Heart left ventricle (tissue), 16 donors: ENCODE measurements around the gene ABCA1. TPM values are rescaled to one million over a fixed set of nuclear protein-coding genes. Genes with fewer than 3 reads are reported as not detected.
A peak's percentile ranks its signal among the peaks of the same experiment; 100 is the strongest.

ENCODE experiments used
- ATAC-seq, 4 donors: fragments of 200-7000 bp; cut with Tn5 transposase; one replicate each; pipeline ENCODE4 v1.9.1; 2020 to 2022; ENCODE audit warnings: moderate library complexity in 4 of 4, mild to moderate bottlenecking in 3 of 4, moderate number of reproducible peaks in 1 of 4
- DNase-seq, 5 donors: peaks; one replicate each; pipeline ENCODE4 v3.0.0-alpha.2; 2020
- H3K27ac ChIP-seq, 12 donors: fragments of 200-600 bp; sonication (generic) in 4 of 12; one replicate each; pipeline versions ENCODE4 v1.5.0 to v1.8.0; 2016 to 2022; ENCODE audit warnings: mild to moderate bottlenecking in 2 of 12
- H3K27me3 ChIP-seq, 9 donors: fragments of 200-600 bp; sonication (generic) in 2 of 9; one replicate each; pipeline versions ENCODE4 v1.5.1 to v1.8.0; 2016 to 2022; ENCODE audit warnings: mild to moderate bottlenecking in 3 of 9
- H3K36me3 ChIP-seq, 9 donors: fragments of 200-600 bp; sonication (generic) in 2 of 9; one replicate each; pipeline versions ENCODE4 v1.5.0 to v1.8.0; 2018 to 2022; ENCODE audit warnings: mild to moderate bottlenecking in 2 of 9
- H3K4me1 ChIP-seq, 12 donors: fragments of 200-600 bp; sonication (generic) in 4 of 12; one replicate each; pipeline versions ENCODE4 v1.5.0 to v1.8.0; 2016 to 2022; ENCODE audit warnings: mild to moderate bottlenecking in 3 of 12
- H3K4me3 ChIP-seq, 12 donors: fragments of 200-600 bp; sonication (generic) in 4 of 12; one replicate each; pipeline versions ENCODE4 v1.5.0 to v1.8.0; 2017 to 2022; ENCODE audit warnings: mild to moderate bottlenecking in 9 of 12, moderate library complexity in 4 of 12
- H3K9me3 ChIP-seq, 12 donors: fragments of 200-600 bp; sonication (generic) in 4 of 12; one replicate each; pipeline versions ENCODE4 v1.5.0 to v1.8.0; 2016 to 2022; ENCODE audit warnings: mild to moderate bottlenecking in 1 of 12
- POLR2A ChIP-seq, 2 donors: fragments of 450-650 bp; IDR thresholded peaks; one replicate each; pipeline ENCODE4 v1.6.1; 2017; ENCODE audit warnings: antibody characterized with exemption in 2 of 2, mild to moderate bottlenecking in 2 of 2, moderate library complexity in 2 of 2
- WGBS, 4 donors: extraction: QIAGEN DNeasy Blood & Tissue Kit in 2 of 4; methylation state at CpG; one replicate each; pipeline versions ENCODE4 v1.1.5 to v1.1.7; 2013 to 2018; 5-methylcytosine and 5-hydroxymethylcytosine counted together
- intact Hi-C, 10 donors: fragments of 100-400 bp; cut with DNase I; formaldehyde crosslinking; loops; one replicate each; pipeline versions ENCODE4 v1.11.1 to v1.14.2; 2022
- polyA plus RNA-seq, 2 donors: library from polyadenylated mRNA; stranded (reverse); fragments of 200-250 nt; gene quantifications; one replicate each; pipeline ENCODE4 v1.2.3, GENCODE V29; 2013
- total RNA-seq, 9 donors: library from RNA; depleted of rRNA in 2 of 9; stranded (reverse); fragments of >200 nt in 2 of 9; fragmentation: NEBNext Ultra II Directional in 3 of 9; extraction: Animal tissue kit (Norgen Biotek cat#: 25700) in 3 of 9; gene quantifications; one replicate each; pipeline versions ENCODE4 v1.1.0 to v1.2.4, GENCODE V29; 2016 to 2023
- TF ChIP-seq, protein P1 (sequence below), 12 donors: fragments of 200-600 bp; sonication (generic) in 4 of 12; IDR thresholded peaks; one replicate each; pipeline versions ENCODE4 v1.5.0 to v1.8.0; 2018 to 2022; ENCODE audit warnings: antibody characterized with exemption in 12 of 12, mild to moderate bottlenecking in 5 of 12
- donor health status: ischemic (EF 13 %, LVEDD 7.1; RV severe dilation, severe dysfunction).
- donor health status: healthy with polysubstance abuse.
- donor health status: DM: no; HTN: yes; CAD: no.
- donor health status: DM: no; HTN: no; CAD: no.
- donor health status: ischemic (EF 25% LVEDD 6.9; RV normal size, moderate dysfunction).
- donor health status: ischemic (EF 25% LVEDD 5.7; RV mildly dilated, moderate dysfunction).
- donor health status: healthy.
- donor health status: DM: yes; HTN: yes; CAD: no.
- donor health status: ischemic (EF 35%, LVEDD 5.7; RV mildly dilated, moderate dysfunction).
- donor health status: nonischemic (EF 11% LVEDD 7.7; RV severe dilation, severe dysfunction).
- donor health status: DM: yes; HTN: yes; CAD: no.
- donor health status: PGD.
- donor health status: ischemic (EF 29% LVEDD 5.4; RV normal size, mild dysfunction).
- donor health status: nonischemic (EF 23%, LVEDD 6.1; RV moderate dilation, normal function).

ABCA1 gene
- total and polyA plus RNA-seq, 11 donors = 2.1 to 45.3 (median 10.6) TPM

GRCh38 chr9:104974053-104974962, 46.4 kb upstream of the ABCA1 start:
- ATAC-seq = peak in 1 of 4 donors; percentile 59

DNA sequence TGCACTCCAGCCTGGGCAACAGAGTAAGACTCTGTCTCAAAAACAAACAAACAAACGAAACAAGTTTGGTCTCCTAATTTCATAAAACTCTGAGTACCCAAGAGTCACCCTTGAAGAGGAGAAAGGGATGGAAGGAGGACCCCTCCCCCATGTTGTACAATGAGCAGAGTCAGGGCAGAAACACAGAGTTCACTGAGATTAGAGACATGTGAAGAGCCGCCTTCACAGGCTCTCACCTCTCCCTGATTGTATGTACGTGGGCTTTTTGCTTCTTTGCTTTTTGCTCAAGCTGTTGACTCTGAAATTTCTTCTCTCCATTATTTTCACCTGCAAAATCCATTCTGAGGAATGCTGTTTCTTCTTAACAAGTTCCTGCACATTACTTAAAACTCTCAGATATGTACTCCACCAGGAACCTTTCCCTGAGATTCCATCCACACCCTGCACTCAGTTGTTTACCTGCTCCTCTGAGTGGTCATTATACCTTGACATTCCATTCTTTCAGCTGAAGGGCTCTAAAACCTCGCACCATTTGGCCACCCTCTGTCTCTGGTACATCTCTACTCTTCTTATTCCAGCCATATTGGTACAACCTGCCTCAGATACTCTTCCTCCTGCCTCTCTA, 44.4 kb upstream of the ABCA1 start:
- Histone ChIP-seq H3K9me3 (no peaks in the 10 kb centered on the region), H3K27ac (no peak overlapping the region), H3K4me3 (no peak overlapping the region), H3K27me3 (no peaks in the 10 kb centered on the region), H3K4me1 (peaks cover 0 to 37% (median 9%) of the 10 kb centered on the region in 12 donors), H3K36me3 (no peaks in the 10 kb centered on the region)
- intact Hi-C loops = loop anchor here in 1 of 10 donors (10.0 kb wide), 1 partner anchor 182 kb away; no protein-coding TSS in a partner anchor
- no peak for TF ChIP-seq POLR2A (IDR thresholded peaks at IDR 0.05)
- TF ChIP-seq, protein P1, sequence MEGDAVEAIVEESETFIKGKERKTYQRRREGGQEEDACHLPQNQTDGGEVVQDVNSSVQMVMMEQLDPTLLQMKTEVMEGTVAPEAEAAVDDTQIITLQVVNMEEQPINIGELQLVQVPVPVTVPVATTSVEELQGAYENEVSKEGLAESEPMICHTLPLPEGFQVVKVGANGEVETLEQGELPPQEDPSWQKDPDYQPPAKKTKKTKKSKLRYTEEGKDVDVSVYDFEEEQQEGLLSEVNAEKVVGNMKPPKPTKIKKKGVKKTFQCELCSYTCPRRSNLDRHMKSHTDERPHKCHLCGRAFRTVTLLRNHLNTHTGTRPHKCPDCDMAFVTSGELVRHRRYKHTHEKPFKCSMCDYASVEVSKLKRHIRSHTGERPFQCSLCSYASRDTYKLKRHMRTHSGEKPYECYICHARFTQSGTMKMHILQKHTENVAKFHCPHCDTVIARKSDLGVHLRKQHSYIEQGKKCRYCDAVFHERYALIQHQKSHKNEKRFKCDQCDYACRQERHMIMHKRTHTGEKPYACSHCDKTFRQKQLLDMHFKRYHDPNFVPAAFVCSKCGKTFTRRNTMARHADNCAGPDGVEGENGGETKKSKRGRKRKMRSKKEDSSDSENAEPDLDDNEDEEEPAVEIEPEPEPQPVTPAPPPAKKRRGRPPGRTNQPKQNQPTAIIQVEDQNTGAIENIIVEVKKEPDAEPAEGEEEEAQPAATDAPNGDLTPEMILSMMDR (IDR thresholded peaks at IDR 0.05) = no peak
- no peak for ATAC-seq
- WGBS, 4 donors = 86 to 91% (median 88%) methylated on average over 4 of the region's 4 CpGs
- DNase-seq = no peak

More at GRCh38 chr9:104974053-104974962, 46.4 kb upstream of the ABCA1 start:
- H3K27me3 ChIP-seq = no peaks in the 10 kb centered on the region
- no peak overlapping the region for H3K4me3 ChIP-seq
- peaks cover 0 to 22% (median 0%) of the 10 kb centered on the region in 12 donors for H3K4me1 ChIP-seq
- DNase-seq = no peak
- H3K9me3 ChIP-seq = no peaks in the 10 kb centered on the region
- no peaks in the 10 kb centered on the region for H3K36me3 ChIP-seq
- TF ChIP-seq, protein P1 (IDR thresholded peaks at IDR 0.05) = no peak
- no peak for TF ChIP-seq POLR2A (IDR thresholded peaks at IDR 0.05)
- WGBS, 4 donors = 59 to 67% (median 63%) methylated on average over 8 of the region's 8 CpGs
- H3K27ac ChIP-seq = no peak overlapping the region
- intact Hi-C loops = loop anchor here in 1 of 10 donors (10.0 kb wide), 1 partner anchor 180 kb away; no protein-coding TSS in a partner anchor

DNA sequence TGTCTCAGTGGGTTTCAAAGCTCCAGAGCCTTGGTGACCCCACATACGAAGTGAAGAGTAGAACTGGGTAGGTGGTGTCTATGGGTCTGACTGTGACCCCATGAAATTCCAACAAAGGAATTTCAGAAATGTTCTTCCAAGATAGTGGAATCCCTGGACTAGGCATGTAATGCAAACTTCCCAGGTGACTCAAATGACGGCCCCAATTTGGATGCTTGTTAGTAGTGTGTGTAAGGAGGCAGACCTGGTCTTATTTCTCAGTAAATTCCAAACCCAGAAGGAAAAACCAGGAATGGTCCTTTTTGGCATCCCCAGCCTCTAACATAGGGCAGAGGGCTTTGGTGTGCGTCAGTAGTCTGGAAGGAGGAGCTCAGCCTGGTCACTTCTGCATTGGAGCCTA, 43.6 kb upstream of the ABCA1 start:
- 88 to 95% (median 93%) methylated on average over 3 of the region's 3 CpGs for WGBS, 4 donors
- no peaks in the 10 kb centered on the region for H3K9me3 ChIP-seq
- intact Hi-C loops = loop anchor here in 1 of 10 donors (10.0 kb wide), 1 partner anchor 183 kb away; no protein-coding TSS in a partner anchor

More for the DNA sequence above, 43.6 kb upstream of the ABCA1 start:
- Histone ChIP-seq H3K4me3 (no peak overlapping the region), H3K27ac (no peak overlapping the region), H3K27me3 (no peaks in the 10 kb centered on the region), H3K4me1 (peaks cover 0 to 37% (median 9%) of the 10 kb centered on the region in 12 donors), H3K36me3 (no peaks in the 10 kb centered on the region)
- ATAC-seq = no peak
- DNase-seq = no peak
- TF ChIP-seq, protein P1 (IDR thresholded peaks at IDR 0.05) = no peak
- no peak for TF ChIP-seq POLR2A (IDR thresholded peaks at IDR 0.05)
